Measurements from ENCODE around the gene PLD5. TPM values are rescaled to one million over a fixed set of nuclear protein-coding genes. Genes with fewer than 3 reads are reported as not detected.
"Not testable (repeated sequence)": the region's sequence is repeated elsewhere in the genome, so short reads cannot be mapped to it uniquely, and the experiment has no call there.

The PLD5 gene
- polyA plus RNA-seq, 1 donor, result 1.2 TPM

- DNase-seq (ENCODE audit: low read depth), result no peak
Measured at GRCh38 chr1:242426271-242426905, 98.1 kb downstream of the PLD5 start.

DNA sequence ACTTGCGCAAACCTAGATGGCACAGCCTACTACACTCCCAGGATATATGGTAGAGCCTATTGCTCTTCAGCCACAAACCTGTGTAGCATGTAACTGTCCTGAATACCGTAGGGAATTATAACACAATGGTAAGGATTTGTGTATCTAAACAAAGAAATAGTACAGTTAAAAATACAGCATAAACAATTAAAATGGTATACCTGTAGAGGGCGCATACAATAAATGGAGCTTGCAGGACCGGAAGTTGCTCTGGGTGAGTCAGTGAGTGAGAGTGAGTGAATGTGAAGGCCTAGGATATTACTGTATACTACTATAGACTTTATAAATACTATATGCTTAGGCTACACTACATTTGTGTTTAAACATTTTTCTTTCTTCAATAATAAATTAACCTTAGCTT lies 99.3 kb downstream of the PLD5 start:
- no peak for DNase-seq (ENCODE audit: low read depth)

DNA sequence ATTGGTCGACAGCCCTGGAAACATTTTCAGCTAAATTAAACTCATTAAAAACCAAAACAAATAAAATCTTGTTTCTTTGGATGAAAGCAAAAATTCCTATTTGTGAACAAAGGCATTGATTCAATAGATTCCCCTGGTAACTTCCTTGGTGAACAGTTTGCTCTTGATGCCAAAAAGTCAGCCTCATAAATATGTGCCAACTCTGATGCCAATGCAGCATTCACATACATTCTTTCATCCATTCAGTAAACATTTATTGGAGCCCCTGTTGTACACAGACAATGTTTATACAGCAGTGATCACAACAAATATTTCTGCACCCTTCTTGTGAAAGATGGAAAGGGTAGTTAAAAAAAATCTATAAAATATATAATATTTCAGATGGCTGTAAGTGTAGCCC lies 107.8 kb downstream of the PLD5 start:
- no peak for DNase-seq (ENCODE audit: low read depth)

- DNase-seq (ENCODE audit: low read depth), result no peak
Measured at GRCh38 chr1:242412921-242413320, 111.6 kb downstream of the PLD5 start.

- no peak for DNase-seq (ENCODE audit: low read depth)
Measured at GRCh38 chr1:242411901-242412300, 112.6 kb downstream of the PLD5 start.

DNA sequence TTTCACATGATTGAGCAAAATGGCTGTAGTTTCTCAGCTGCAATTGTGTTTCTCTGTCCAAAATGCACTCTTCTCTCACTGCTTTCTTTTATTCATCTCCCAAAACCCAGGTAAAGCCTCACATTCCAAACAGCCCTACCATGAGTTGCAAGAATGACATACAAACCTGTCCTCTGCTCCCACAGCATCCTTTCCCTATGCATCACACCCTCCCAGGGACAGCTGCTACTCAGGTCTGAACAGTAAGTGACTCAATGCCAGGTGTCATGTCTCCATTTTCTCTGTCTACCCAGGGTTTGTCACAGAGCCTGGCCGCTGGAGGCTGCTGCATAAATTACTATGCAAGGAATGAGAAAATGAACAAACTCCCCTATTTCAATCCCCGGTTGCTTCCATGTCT lies 118.5 kb downstream of the PLD5 start:
- no peak for DNase-seq (ENCODE audit: low read depth)

GRCh38 chr1:242404296-242404695 lies 120.2 kb downstream of the PLD5 start:
- DNase-seq (ENCODE audit: low read depth), result no peak

DNA sequence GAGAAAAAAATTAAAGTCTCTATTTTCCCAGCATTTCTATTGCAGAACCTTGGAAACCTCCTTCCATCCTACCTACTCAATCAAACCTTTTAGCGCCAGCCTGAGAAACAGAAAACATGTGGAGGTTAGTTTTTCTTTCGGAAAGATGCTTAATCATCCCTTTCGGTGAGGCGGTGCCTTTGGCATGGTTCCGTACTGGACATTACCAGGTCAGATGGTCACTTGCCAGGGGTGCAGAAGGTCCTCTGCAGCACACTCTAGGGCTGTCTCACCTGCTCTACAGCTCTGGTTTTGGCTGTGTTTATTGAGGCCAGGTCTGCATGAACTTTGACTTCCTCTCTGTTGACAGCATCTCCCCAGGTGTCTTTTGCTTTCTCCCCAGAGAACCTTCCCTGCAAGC lies 121.5 kb downstream of the PLD5 start:
- DNase-seq (ENCODE audit: low read depth), result no peak

- no peak for DNase-seq (ENCODE audit: low read depth)
Measured at GRCh38 chr1:242401937-242402336, 122.6 kb downstream of the PLD5 start.

GRCh38 chr1:242398351-242398750 lies 126.1 kb downstream of the PLD5 start:
- DNase-seq (ENCODE audit: low read depth), result no peak

DNA sequence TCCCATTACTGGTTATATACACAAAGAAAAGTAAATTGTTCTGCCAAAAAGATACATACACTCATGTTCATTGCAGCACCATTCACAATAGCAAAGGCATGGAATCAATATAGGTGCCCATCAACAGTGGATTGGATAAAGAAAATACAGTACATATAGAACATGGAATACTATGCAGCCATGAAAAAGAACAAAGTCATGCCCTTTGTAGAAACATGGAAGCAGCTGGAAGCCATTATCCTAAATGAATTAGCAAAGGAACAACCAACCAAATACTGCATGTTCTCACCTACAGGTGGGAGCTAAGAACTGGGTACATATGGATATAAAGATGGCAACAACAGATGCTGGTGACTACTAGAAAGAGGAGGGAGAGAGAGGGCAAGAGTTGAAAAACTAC lies 132.6 kb downstream of the PLD5 start:
- DNase-seq (ENCODE audit: low read depth), result no peak

DNA sequence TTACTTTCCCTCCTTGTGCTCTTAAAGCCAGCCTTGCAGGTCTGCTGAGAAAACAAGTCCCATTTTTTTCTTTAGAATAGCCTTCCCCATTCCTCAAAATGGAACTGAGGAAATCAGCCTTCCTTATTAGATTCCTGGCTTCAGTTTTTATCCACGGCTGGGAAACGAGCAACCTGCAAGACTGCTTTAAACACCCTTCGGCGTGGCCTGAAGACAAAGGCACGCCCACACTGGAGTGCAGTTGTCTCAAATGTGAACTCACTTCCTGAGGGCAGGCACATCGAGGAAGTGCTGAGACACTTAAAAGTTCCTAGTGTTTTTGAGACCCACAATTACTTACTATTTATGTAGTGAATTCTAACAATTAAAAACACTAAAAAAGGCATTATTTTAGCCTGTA lies 148.4 kb downstream of the PLD5 start:
- not testable (repeated sequence) for DNase-seq (ENCODE audit: low read depth)

GRCh38 chr1:242350446-242350845 lies 174.1 kb downstream of the PLD5 start:
- not testable (repeated sequence) for DNase-seq (ENCODE audit: low read depth)

DNA sequence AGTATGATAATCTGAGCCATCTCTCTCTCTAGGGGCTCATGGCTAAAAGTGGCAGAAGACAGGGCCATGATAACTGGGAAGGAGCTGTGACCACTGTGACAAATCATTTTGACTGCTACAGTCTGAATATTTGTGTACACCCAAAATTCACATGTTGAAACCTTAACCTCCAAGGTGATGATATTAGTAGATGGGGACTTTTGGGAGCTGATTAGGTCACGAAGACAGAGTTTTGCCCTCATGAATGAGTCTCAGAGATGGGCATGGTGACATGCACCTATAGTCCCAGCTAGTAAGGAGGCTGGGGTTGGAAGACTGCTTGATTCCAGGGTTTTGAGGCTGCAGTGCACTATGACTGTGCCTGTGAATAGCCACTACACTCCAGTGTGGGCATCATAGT lies 174.9 kb downstream of the PLD5 start:
- DNase-seq (ENCODE audit: low read depth), result no peak

GRCh38 chr1:242330865-242331264 lies 193.6 kb downstream of the PLD5 start:
- DNase-seq (ENCODE audit: low read depth), result not testable (repeated sequence)

- not testable (repeated sequence) for DNase-seq (ENCODE audit: low read depth)
Measured at GRCh38 chr1:242327381-242327780, 197.1 kb downstream of the PLD5 start.

GRCh38 chr1:242321981-242322380 lies 202.5 kb downstream of the PLD5 start:
- DNase-seq (ENCODE audit: low read depth), result not testable (repeated sequence)

DNA sequence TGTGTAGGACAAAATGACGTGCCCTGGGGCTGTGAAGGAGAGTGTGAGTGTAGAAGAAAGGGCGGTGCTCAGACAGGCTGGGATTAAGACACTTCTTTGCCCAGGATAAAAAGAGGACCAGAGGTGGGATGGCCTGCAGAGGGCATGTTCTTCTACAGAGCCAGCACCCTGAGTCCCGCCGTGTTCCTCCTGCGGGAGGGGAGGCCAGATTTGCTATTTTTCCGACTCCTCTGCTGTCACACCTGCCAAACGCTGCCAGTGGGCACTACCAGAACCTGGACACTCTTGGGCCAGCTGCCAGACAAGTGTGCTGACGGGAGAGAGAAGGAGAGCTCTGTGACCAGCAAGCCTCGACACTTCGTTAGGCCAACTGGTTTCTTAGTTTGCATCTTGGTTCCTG lies 206.4 kb downstream of the PLD5 start:
- DNase-seq (ENCODE audit: low read depth), result no peak

DNA sequence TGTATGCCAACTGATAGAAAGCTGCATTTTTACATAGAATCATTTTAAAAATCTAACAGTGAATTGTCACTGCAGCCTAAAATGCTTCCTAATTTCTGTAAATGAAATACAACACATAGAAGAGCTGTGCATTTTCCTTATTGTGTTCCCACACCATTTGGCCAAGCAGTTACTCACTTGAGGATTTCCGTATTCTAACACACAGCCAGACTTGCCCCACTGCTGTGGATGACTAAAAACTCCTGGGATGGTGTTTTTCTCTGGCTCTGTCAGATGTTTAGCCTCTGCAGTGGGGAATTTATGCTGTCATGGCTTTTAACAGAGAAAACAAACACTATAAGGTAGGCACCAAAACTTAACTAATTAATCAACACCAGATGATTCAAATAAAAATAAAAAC lies 209.6 kb downstream of the PLD5 start:
- not testable (repeated sequence) for DNase-seq (ENCODE audit: low read depth)

DNA sequence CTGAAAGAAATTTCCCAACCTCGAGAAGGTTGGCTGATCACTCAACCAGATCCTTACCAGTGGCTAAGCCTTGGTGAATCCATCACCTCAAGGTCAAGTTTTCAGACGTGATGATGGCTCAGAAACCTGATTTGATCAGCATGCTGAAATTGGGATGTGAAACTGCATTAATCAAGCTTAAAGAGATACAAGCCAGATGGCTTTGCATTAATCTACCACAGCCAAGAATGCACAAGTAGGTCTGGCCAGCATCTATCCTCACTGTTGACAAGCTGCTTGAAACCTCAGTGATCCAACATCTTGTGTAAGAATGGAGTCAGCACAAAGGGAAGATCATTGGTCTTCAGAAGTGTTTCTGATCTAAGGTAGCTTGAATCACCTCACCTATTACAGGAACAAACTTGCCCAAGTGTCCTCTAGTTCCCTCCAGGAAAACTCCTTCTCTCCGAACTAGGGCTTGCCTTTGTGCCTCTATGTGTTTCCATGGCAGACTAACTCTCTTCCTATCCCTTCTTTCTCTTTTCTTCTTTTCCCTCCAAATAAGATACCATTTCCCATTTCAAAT lies 210.3 kb downstream of the PLD5 start:
- not testable (repeated sequence) for DNase-seq (ENCODE audit: low read depth)

DNA sequence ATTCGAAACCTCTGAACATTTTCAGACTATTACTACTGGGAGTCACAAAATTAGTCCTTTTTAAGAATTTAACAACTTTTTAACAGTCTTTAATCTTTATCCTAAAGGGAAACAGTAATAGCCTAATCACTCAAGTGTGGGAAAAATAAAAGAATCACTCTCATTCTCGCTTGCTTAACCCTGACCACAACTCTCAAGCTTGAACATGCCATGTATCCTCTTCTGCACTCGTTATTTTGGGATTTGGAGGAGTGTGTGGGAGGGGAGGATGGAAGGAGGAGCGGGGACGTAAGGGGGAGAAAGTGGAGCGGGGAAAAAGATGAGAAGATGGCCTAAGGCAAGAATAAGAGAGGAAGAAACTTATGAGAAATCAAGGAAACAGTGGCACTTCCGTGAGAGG lies 215.8 kb downstream of the PLD5 start:
- DNase-seq (ENCODE audit: low read depth), result not testable (repeated sequence)

GRCh38 chr1:242293781-242294180 lies 230.7 kb downstream of the PLD5 start:
- not testable (repeated sequence) for DNase-seq (ENCODE audit: low read depth)

DNA sequence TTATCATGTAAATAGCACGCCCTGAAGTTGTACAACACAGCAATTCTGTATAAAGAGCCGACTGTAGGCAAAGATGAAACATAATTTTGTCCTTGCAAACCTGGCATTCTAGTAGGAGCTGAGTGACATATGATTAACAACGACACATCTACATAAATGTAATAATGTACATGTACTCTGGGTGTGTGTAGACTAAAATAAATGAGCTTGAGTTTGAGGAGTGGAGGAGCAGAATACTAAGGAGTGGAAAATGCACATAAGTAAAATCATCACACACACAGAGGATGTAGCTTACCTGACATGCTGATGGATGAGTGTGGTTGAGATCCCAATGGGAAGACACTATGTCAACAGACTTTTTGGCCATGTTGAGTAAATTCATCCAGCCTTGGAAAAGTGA lies 236.4 kb downstream of the PLD5 start:
- DNase-seq (ENCODE audit: low read depth), result not testable (repeated sequence)

All from forelimb muscle (tissue), 1 donor.